ENCODE measurements around the gene CEP135.
A peak's percentile ranks its signal among the peaks of the same experiment; 100 is the strongest.
"Not testable (repeated sequence)": the region's sequence is repeated elsewhere in the genome, so short reads cannot be mapped to it uniquely, and the experiment has no call there.

The CEP135 gene, protein sequence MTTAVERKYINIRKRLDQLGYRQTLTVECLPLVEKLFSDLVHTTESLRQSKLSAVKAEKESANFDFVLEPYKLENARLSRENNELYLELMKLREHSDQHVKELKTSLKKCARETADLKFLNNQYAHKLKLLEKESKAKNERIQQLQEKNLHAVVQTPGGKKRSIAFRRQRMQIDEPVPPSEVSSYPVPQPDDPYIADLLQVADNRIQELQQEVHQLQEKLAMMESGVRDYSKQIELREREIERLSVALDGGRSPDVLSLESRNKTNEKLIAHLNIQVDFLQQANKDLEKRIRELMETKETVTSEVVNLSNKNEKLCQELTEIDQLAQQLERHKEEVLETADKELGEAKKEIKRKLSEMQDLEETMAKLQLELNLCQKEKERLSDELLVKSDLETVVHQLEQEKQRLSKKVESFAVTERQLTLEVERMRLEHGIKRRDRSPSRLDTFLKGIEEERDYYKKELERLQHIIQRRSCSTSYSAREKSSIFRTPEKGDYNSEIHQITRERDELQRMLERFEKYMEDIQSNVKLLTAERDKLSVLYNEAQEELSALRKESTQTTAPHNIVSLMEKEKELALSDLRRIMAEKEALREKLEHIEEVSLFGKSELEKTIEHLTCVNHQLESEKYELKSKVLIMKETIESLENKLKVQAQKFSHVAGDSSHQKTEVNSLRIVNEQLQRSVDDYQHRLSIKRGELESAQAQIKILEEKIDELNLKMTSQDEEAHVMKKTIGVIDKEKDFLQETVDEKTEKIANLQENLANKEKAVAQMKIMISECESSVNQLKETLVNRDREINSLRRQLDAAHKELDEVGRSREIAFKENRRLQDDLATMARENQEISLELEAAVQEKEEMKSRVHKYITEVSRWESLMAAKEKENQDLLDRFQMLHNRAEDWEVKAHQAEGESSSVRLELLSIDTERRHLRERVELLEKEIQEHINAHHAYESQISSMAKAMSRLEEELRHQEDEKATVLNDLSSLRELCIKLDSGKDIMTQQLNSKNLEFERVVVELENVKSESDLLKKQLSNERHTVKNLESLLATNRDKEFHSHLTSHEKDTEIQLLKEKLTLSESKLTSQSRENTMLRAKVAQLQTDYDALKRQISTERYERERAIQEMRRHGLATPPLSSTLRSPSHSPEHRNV

DNA sequence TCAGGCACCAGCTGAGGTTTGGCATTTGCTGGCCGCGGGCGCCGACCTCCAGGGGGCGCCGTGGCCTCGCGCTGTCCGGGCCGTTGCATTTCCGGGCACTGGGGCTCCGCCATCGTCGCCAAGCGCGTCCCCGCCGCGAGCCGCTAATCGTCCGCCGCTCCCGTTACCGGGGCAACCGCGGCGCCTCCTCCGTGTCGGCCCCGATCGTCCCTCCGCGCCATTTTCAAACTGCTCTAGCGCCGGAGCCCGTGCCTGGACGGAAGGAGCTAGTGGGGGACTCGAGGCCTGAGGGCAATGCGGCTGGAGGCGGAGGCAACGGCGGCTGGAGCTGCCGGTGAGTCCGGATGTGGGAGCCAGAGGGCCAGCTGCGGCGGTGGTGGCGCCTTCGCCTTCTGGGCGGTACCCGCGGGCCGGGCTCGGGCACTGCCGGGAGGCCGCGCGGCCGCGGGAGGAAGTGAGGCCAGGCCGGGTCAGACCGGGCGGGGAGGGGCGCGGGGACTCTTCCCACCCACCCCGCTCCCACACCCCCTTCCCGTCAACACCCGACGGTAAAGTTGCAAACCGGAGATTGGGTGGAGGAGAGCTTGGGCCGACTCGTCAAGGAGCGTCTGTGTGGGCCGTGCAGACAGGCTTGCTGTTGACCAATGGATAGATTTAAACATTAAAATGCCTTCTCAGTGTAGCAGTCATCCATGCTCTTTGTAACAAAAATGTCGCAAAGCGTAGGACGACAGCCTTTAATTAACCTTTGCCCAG is at the start of gene CEP135:
Gene CEP135 (plus strand): TSS at position 220 of the 756 bp plus-strand sequence. CDS start 3,186 bp downstream, outside the sequence.
- DNase-seq, result peak; percentile 89

DNA sequence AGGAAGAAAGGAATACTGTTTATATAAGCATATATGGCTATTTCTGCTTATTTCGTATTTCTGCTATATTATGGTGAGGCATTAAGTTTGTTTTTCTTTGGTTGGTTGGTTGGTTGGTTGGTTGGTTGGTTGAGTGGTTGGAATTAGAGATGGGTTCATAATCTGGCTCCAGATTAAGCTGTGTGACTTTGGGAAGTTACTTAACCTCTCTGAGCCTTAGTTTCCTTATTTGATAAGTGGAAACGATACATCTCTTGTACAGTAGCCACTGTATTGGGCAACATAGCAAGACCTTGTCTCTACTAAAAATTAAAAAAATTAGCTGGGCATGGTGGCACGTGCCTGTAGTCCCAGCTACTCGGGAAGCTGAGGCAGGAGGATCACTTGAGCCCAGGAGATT is 46.1 kb upstream of the CEP135 start:
- DNase-seq, result no peak

DNA sequence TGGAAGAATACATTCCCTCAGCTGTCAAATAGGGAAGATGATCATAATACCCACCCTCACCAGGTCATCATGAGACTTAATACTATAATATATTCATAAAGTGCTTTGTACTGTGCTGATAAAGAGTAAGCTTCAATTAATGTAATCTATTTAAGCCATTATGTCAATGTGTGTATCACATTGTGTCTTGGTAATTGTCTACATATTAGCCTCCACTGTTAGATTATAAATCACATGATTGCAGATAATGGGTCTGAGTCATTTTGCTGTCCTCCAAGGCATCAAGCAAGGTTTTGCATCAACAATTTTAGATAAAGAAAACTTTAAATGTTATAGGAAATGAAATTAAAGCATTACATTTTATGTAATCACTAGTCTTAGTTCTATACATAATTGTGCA is 45.2 kb upstream of the CEP135 start:
- no peak for DNase-seq

DNA sequence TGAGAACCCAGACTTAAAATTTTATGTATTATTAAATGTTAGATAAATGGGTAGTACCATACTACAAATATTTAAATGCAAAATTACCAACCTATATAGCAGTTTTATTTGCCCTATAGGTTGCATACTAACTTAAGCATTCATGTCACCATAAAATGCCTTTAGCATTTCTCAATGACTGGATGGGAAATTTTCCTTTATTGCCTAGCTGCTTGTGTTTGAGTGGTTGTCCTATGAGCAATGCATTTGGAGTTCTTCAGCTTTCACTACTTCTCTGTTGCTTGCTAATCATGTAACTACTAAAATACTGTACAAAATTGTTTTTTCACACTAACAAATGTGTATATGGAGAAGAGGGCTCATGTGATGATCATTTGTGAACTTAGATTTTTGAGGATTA is 44.2 kb upstream of the CEP135 start:
- DNase-seq, result peak; percentile 4

DNA sequence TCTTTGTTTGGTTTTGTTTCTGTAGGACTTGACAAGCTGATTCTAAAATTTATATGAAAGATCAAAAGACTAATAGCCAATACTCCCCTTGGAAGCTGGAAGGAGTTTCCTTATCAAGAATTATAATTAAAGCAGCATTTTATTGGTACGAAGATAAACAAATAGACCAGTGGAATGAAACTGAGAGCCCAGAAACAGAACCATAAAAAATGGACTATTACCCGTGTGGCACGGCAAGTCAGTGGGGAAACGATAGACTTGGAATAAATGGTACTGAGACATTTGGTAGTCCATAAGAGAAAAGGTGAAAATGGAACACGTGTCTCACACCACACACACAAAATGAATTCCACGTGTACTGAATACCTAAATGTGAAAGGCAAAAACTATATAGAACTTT is 42.4 kb upstream of the CEP135 start:
- DNase-seq, result no peak

DNA sequence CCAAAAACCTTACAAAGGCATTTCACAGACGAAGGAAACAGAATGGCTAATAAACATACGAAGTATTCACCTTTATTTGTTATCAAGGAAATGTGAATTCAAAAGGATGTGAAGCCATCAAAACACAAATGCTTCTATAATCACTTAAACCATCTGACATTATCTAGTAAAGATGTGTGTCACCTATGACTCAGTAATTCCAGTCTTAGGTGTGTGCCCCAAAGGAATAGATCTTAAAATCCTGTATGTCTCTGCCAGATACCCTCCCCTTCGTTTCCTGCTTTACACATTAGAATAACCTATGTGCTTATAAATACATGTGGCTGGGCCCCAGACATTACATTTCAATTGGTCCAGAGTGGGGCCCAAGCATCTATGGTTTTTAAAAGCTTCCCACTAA is 41.8 kb upstream of the CEP135 start:
- DNase-seq, result peak; percentile 28

DNA sequence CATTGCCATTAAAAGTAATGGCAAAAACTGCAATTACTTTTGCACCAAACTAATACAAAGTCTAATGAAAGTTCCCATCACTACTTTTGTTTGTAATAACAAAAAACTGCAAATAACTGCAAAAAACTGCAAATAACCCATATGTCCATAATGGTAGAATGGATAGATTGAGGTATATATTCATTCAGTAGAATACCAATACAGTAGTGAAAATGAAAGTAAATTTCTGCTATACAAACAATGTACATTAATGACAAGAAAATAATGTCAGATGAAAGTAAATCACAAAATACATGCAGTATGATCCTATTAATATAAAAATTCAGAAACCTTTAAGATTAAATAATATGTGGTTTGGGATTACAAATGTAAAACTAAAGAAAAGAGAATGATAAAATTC is 41.3 kb upstream of the CEP135 start:
- DNase-seq, result no peak

DNA sequence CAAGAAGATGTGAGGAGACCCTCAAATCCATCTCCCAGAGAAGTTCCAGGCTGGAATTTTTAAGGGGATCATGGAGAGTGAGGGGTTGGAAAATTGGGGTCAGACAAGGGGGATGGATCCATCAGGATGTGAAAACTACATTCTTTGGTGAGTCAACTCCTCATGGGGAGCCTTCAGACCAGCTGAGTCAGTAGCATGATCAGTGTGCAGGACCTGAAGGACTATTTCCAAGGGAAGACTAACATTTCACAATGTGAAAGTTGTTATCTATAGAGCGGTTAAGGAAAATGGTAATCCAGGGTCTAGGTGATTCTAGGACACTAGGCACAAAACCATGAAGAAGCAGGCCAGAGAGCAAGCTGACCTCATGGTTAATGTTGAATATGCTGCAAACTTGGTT is 38.6 kb upstream of the CEP135 start:
- peak; percentile 49 for DNase-seq

DNA sequence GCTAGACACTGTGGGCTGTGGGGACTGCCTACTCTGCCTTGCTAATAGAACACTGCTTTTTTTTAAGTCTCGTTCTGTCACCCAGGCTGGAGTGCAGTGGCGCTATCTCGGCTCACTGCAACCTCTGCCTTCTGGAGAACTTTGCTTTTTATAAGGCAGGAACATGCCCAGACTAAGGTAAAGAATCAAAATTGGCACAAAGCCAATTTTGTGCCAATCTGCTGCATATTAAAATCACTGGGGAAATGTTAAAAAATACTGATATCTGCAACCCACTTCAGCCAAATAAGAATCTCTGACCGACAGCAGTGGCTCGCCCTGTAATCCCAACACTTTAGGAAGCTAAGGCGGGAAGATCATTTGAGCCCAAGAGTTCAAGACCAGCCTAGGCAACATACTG is 36.5 kb upstream of the CEP135 start:
- no peak for DNase-seq

DNA sequence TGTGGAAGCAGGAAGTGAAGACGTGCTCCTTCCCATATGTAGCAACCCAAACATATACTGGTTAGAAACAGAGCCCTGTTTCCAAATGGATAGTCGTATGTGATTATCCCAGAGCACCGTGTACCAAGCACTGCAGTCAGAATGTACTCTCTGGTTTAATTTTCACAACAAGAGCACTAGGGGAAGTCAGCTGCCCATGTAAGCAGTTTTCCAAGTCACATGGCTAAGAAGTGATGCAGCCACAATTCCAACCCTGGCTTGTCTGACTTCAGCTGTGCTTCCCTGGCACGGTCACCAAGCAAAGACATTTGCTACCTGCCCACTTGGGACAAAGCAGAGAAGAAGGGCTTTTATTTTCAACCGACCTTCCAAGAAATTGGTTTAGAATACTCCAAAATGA is 28.2 kb upstream of the CEP135 start:
- peak; percentile 6 for DNase-seq

DNA sequence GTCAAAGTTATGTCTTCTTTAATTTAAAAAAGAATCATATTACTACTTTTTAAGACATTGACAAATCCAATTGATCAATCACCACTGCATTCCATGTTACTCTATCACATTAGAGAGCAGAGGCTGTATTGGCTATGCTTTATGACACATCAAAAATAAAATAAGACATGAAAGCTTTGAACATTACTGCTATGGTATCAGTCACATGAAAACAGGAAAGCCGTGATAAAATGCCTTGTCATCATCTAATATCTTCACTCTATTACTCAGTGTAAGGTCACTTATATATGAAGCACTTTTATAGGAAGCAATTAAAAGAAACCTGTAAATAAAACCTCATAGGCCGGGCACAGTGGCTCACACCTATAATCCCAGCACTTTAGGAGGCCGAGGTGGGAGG is 27.7 kb upstream of the CEP135 start:
- DNase-seq, result peak; percentile 8

DNA sequence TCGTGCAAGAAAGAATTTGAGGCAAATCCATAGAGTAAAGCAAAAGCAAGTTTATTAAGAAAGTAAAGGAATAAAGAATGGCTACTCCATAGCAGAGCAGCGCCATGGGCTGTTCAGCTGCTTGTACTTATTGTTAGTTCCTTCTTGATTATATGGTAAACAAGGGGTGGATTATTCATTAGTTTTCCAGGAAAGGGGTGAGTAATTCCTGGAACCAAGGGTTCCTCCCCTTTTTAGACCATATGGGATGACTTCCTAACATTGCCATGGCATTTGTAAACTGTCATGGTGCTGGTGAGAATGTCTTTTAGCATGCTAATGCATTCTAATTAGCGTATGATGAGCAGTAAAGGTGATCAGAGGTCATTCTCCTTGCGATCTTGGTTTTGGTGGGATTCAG is 23.5 kb upstream of the CEP135 start:
- no peak for DNase-seq

DNA sequence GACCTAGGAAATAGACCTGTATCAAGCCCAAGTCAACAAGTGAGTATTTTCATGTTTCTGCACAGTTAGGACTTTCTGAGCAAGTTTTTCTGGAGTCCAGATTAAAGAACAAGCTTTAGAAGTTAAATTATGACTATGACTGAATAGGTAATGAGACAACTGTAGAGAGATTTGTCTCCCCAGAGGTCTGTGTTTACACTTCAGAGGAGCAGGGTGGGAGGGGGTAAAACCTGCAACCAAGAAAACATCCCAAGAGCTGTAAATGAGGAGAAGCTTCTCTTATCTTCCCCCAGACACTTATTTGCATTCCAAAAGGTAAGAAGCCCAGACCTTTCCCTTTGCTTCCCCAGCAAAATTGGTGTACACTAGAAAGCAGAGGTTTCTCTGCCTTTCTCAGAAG is 22.1 kb upstream of the CEP135 start:
- no peak for DNase-seq

DNA sequence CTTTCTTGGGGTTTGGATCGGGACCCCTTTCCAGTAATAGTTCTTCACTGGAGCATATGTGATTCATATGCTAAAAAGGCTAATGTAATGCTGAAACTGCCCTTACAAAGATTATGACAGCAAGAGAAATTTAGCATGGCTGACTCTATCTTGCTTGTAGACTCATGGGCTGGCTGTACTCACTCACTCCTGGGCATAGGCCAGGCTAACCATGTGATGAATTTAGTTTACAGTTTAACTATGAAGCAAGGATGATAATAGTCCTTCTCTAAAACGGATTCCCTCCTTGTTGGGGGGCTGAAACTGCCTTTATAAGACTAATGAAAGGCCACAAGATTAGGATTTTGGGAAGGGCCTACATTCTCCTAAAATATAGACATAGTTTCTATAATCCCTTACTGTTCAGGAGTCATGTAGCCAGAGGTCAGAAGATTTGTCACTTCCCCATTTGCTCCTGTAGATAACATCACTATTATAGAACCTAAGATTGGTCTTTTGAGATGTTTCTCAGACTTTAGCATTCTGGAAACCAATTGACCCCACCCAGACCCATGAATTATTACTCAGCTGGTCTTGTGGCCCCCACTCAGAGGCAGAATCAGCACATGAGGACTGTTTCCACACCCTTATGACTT is 20.8 kb upstream of the CEP135 start:
- DNase-seq, result no peak

DNA sequence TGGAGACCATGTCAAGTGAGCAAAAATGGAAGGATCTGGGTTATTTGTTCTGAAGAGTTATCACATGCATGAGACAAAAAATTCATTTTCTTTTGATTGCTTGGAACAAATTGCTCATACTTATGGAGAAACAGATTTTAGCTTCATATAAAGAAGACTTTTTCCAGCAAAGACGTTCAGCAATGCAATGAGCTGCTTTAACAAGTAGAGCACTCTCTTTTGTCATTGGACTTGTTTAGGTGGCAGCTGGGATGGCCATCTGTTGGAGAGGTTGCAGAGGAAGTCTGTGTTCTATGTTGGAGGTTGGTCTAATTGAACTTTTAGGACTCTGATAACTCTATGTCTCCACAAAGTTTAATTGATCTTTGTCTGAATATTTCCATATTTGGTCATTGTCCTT is 19.9 kb upstream of the CEP135 start:
- no peak for DNase-seq

DNA sequence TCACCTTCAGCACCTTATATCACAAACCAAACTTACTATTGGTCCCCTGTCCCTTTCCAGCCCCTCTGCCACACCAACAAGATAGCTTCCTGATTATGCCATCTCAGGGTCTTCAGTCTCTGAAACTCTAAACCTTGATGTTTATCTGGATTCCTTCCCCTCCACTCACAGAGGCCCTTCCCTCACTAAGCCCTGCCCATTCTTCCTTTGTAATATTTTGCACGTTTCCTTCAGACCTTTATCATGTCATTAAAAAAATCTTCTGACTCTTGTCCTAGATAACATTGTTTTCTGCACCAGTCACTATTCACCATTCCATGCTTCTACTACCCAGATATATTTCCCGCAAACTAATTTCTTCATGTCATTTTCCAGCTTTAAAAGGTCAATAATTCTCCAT is 17.7 kb upstream of the CEP135 start:
- no peak for DNase-seq

DNA sequence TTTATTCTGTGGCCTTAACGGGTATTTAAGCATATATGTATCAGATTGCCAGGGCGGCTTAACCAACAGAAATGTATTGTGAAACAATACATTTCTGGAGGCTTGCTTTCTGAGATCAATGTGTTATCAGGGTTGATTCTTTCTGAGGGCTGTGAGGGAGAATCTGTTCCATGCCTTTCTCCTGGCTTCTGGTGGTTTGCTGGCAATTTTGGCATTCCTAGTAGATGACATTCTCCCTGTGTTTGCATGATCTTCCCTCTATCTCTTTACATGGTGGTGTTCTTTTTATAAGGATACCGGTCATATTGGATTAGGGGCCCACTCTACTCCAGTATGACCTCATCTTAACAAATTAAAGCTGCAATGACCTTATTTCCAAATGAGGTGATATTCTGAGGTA is 16.9 kb upstream of the CEP135 start:
- DNase-seq, result peak; percentile 76

DNA sequence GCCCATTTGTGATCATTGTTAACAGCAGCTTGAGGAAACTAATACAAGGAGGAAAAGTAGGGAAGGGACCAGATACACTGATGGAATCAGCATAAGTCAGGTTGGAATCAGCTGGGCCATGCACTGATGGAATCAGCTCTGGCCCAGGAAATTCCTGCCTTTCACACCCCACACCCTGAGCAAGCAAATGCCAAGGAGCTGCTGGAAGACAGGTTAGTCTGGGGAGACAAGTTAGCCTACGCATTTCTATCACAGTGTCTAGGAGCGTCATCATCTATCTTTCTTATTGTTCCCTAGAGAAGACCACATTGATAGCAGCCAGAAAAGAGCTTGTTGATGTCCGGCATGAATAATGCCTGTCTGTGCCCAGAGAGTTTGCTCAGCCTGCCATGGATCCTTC is 16.2 kb upstream of the CEP135 start:
- no peak for DNase-seq

DNA sequence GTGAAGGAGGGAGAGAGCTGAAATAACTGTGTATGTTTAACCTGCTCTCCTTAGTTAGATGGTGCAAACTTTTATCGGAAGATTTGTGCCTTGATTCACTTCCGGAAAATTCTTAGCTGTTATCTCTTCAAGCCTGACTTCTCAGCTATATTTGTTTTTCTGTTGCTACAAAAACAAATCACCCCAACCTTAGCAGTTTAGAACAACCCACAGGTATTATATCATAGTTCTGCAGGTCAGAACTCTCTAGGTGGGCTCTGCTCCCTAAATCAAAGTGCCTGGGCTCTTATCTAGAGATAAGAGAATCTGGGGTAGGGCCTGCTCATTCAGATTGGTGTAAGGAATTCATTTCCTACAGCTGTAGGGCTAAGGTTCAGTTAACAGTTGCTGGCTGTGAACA is 15.1 kb upstream of the CEP135 start:
- DNase-seq, result no peak

DNA sequence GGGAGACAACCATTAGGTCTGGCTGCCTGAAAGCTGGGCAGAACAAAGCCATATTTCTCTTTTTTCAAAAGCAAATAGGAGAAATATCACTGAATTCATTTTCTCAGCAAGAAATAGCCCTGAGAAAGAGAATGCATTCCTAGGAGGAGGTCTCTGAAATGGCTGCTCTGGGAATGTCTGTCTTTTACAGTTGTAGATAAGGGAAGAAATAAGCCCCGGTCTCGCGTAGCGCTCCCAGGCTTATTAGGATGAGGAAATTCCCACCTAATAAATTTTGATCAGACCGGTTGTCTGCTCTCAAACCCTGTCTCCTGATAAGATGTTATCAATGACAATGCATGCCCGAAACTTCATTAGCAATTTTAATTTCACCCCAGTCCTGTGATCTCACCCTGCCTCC is 12.8 kb upstream of the CEP135 start:
- DNase-seq, result not testable (repeated sequence)

DNA sequence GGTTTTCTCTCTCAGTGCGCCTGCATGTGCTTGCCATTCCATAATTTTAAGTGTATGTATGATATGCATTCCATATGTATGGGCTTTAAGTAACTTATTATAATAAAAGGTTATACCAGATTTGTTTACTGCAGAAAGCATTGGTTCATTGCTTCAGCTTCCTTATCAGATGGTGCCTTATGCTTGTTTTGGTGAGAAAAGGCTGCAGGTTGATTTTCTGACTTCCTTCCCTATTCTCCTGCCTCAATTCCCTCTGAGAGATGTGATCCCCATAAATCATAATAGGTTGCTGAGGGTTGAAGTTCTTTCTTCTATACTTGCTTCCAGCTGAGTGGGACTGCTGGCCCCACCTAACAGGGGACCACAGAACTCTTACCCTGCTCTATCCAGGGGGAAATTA is 10.3 kb upstream of the CEP135 start:
- no peak for DNase-seq

DNA sequence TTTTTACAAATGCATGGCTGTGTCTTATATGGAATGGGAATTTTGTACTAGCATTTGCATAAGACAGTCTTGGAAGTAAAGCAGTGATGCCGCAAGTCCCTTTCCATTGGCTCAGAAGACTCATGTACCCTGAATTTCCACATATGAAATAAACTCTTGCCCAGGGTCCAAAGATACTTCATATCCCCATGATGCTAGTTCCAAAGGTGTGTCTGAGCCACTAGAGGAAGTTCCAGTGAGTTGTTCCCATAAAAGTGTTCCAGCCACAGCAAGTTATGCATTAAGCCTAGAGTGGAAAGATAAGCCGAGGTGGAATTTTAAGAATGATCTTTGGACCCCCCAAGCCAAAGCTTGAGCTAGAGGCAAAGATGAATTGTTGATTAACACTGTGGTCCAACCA is 9.3 kb upstream of the CEP135 start:
- no peak for DNase-seq
